Measurements from ENCODE around the gene KRT26.
"Not testable (repeated sequence)": the region's sequence is repeated elsewhere in the genome, so short reads cannot be mapped to it uniquely, and the experiment has no call there.

The KRT26 gene

GRCh38 chr17:40793832-40794231 lies 21.8 kb upstream of the KRT26 start:
- DNase-seq = no peak

GRCh38 chr17:40791787-40792436 lies 19.9 kb upstream of the KRT26 start:
- DNase-seq = no peak

GRCh38 chr17:40791111-40791510 lies 19.1 kb upstream of the KRT26 start:
- DNase-seq = no peak

- no peak for DNase-seq
These were observed 10.4 kb upstream of the KRT26 start, which contains the start of gene KRT27 for GRCh38 chr17:40782450-40782849. Gene KRT27 (minus strand): TSS chr17:40782550. CDS start chr17:40782493, 57 bp downstream.

DNA sequence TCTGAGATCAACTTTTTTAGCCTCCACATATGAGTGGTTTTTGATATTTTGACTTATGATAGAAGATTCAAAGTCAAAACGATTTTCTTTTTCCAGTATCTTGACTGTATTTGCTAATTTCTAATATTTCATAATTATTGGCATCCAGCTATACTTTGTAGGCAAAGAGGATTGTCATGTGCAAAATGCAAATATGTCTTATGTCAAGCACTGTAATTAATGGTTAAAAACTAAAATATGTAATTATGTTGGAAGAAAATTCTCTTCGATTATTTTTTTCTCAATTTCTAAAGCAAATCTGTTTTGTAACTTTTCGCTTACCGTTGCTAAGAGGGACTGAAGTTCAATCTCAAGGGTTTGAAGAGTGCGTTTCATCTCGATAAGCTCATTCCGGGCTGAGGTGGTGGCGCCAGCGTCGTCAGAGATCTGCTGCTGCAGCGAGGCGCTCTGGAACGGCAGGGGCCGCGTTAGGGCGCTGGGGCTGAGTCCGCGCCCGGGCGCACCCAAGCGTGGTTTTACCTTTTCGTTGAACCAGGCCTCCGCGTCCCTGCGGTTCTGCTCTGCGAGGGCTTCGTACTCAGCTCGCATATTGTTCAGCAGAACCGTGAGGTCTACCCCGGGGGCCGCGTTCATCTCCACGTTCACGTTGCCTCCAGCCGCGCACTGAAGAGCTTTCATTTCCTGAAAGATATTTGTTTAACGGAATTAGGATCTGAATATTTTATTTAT lies 7.3 kb upstream of the KRT26 start:
- DNase-seq = peak; percentile 3

DNA sequence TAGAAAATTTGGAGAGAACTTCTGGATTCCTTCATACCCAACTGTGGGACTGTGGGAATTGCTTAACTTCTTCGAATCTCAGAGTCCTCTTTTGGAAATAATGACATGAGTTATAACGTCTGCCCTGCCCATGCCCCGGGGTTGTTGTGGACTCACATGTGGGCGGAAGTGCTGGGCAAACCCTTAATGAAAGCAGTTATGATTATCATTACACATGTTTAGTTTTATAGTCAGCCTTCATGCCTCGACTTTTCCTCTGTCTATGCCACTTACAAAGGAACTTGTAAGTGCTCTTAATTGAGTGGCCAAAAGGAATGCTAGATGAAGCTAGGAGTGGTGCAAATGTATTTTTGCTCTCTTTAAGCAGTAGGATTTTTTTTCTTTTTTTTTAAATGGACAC lies 6.5 kb upstream of the KRT26 start:
- DNase-seq = no peak

- DNase-seq = no peak
These were observed 6.0 kb upstream of the KRT26 start for GRCh38 chr17:40777971-40778370.

- DNase-seq = no peak
These were observed 5.5 kb upstream of the KRT26 start for GRCh38 chr17:40777459-40777858.

- DNase-seq = no peak
These were observed 3.9 kb upstream of the KRT26 start for GRCh38 chr17:40775945-40776344.

- no peak for DNase-seq
These were observed 6.3 kb downstream of the KRT26 start for GRCh38 chr17:40765657-40766056.

DNA sequence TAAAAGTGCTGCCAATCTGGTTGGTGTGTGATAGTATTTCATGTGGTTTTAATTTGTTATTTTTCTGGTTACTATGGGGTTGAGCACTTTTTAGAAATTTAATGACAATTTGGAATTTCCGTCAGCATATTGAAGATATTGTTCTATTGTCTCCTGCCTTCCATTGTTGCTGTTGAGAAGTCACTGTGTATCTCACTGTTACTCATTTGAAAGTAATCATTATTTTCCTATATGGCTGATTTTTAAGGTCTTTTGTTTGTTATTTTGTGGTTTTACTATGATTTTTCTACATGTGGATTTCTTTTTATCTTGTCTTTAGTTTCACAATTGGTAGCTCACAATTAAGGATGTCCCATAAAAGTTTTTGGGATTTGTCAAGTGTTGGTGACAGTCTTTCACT lies 8.2 kb downstream of the KRT26 start:
- no peak for DNase-seq

DNA sequence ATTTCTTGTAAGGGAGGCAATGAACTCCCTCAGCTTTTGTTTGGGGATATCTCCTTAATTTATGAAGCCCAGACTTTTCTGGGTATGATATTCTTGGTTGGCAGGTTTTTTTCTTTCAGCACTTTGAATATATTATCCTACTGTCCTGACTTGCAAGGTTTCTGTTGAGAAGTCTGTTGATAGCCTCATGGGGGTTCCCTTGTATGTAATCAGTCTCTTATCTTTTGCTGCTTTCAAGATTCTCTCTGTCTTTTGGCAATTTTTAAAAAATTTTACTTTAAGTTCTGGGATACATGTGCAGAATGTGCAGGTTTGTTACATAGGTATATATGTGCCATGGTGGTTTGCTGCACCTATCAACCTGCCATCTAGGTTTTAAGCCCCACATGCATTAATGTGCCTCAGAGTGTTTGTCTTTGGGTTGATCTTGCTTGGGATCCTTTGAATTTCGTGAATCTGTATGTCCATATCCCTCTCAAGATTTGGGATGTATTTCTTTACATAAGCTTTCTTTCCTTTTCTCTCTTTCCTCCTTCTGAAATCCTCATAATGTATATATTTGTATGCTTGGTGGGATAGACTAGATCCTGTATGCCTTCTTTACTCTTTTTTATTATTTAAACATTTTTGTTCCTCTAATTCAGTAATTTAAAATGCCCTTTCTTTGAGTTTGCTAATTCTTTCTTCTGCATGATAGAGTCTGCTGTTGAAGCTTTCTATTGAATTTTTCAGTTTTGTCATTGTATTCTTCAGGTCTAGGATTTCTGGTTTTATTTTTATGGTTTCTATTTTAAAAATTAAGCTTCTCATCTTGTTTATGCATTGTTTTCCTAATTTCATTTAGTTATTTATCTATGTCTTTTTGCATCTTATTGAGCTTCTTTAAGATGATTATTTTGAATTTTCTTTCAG lies 11.6 kb downstream of the KRT26 start:
- no peak for DNase-seq

DNA sequence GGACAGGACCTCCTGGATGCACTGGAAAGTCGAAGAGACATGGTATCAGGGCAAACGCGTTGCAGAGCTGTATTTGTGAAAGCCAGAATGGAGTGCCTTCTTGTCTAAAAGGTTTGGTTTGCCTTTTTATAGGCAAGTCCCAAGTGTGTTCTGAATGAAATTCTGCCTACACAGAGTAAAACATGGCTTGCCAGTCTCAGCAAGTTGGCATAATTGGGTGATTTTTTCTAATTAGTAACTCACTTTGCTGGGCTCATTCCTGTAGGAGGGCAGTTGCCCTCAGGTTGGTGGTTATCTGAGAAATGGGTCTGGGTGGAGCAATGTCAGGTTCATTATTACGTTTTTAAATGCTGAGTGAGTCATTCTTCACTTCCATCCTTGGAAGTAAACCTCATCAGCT lies 16.8 kb downstream of the KRT26 start, which contains the start of gene KRT25:
Gene KRT25, minus strand, starts transcription at position 101 of the 400 bp plus-strand sequence. Its CDS starts 60 bp downstream, at position 41.
- no peak for DNase-seq

DNA sequence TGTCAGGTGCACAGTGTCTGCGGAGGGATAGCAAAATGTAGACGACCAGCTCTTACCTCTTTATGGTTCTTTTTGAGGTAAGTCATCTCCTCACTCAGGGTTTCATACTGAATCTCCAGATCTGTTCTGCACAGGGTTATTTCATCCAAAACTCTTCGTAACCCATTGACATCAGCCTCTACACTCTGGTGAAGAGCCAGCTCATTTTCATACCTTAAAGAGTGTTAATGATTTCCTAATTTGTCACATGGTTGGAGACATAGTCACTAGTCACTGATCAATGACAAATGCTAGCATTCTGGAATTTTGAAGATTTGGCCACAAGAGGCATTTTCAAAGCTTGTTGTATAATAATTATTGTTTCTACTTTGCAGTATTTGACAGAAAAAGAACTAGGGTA lies 18.2 kb downstream of the KRT26 start:
- DNase-seq = no peak

- DNase-seq = no peak
These were observed 20.9 kb downstream of the KRT26 start for GRCh38 chr17:40751065-40751464.

- no peak for DNase-seq
These were observed 21.6 kb downstream of the KRT26 start for GRCh38 chr17:40750391-40750790.

- DNase-seq = not testable (repeated sequence)
These were observed 23.3 kb downstream of the KRT26 start for GRCh38 chr17:40748666-40749065.

- no peak for DNase-seq
These were observed 33.4 kb downstream of the KRT26 start for GRCh38 chr17:40738553-40738952.

DNA sequence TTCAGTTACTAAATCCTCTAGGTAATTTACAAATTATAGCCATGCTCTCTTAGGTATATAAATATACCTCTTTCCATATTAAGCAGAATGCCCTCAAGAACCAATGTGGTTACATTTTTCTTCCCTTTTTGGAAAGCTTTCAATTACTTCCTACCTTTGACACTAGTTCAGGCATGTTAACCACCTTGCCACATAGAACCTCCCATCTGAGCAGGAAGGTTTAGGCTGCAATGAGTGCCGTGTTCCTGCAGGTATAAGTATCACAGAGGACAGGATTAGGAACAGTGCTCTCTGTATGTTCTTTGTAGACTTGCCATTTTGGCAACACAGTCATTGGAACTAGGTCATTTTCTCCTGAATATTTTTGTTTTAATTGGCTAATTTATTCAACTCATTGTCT lies 37.0 kb downstream of the KRT26 start:
- no peak for DNase-seq

DNA sequence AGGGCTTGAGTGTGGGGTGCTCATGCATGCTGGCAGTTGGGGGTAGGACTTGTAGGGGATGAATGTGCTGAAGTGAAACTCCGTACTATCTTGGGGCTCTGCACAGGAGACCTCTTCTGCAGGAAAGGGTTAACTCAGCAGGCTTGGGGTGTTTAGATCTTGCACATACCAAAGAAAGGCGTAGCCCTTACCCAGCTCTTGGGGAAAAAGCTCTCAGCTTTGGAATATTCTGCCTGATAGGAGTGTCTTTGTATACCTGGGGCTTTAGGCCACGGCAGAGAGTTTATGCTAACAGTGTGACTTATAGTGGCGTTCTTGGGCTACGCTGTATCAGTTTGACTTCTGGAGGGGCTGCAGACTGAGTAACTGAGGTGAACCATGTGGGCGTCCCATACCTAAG lies 38.0 kb downstream of the KRT26 start:
- no peak for DNase-seq

DNA sequence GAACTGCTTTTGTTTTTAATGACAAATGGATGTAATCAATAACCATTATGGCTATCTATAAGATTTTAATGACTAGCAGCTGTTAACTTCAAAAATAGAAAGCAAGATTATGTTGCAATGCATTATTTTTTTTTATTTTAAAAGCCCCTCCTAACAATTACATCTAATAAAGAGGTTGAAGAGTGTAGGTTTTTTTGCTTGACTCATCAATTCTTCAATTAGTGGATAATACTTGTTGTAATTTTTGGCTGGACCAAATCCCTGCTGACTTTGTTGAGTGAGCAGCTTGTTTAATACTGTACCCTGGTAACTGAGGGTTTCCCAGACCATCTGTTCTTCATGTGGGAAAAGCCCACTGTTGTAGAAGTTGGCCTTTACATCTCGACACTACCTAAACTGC lies 41.0 kb downstream of the KRT26 start:
- no peak for DNase-seq

GRCh38 chr17:40727447-40728231 lies 44.4 kb downstream of the KRT26 start:
- DNase-seq = peak; percentile 7

- DNase-seq = no peak
These were observed 45.1 kb downstream of the KRT26 start for GRCh38 chr17:40726919-40727318.

All from activated CD4-positive, alpha-beta T cell treated with anti-CD3 and anti-CD28 coated beads, Interleukin-2, Interleukin-6, amounts not matched to agents 100 ng/mL and 50 ng/mL, durations not matched to agents 16 hours and 8 hours (primary cell).